ENCODE data around the gene C17orf75. TPM values are rescaled to one million over a fixed set of nuclear protein-coding genes. Genes with fewer than 3 reads are reported as not detected.
A peak's percentile ranks its signal among the peaks of the same experiment; 100 is the strongest.

C17orf75 gene
- total and polyA plus RNA-seq, 2 of the 8 experiments (the other 6 are each of a cell fraction or from before 2014, with no cell fraction given): 15.8 to 42.6 TPM

DNA sequence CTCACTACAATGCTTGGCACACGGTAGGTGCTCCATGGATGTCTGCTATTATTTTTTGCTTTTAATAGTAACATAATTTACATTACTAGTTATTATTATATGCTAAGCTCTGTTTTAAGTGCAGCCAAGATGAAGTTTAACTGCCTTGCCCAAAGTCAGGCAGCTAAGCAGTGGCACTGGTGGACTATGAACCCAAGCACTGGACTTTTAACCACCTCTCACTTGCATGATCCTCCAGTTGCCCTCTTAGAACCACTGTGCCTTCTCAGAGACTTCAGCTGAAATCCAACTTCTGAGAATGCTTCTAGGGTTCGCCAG lies 6.5 kb upstream of the C17orf75 start:
- Histone ChIP-seq H3K4me3 (ENCODE audit: extremely low read depth in 1 of 4, insufficient read depth in 2 of 4, low read depth in 3 of 4, low read length in 4 of 4) (0 out of 8 replicates have a peak overlapping the region, but pooled peaks of 1 of the 4 experiments have one; percentile 85), H3K23me2 (ENCODE audit: low read depth, low read length) (no peaks in the 10 kb centered on the region; the same call in 1 of the 2 replicates), H3K36me3 (ENCODE audit: control insufficient read depth in 2 of 4, insufficient read depth in 4 of 4, low read length in 3 of 4) (peaks cover 0 to 13% (median 0%) of the 10 kb centered on the region in 4 experiments; a peak in 3 of 8 replicates), H2BK5ac (ENCODE audit: low read depth, low read length) (no peak overlapping the region), H4K91ac (replicated peaks; ENCODE audit: insufficient read length, low read length) (no peak overlapping the region), H4K5ac (ENCODE audit: insufficient read length, low read depth, low read length) (no peak overlapping the region), H3K4ac (replicated peaks; ENCODE audit: insufficient read length, low read depth, low read length) (no peak overlapping the region), H3K9me3 (ENCODE audit: insufficient read depth in 2 of 2, low read depth in 1 of 2, low read length in 1 of 2) (no peaks in the 10 kb centered on the region), H2BK120ac (replicated peaks; ENCODE audit: low read depth, low read length) (no peak overlapping the region), H3K27ac (ENCODE audit: low read depth, low read length) (no peak overlapping the region), H2AFZ (ENCODE audit: low read length) (no peak overlapping the region), H4K8ac (ENCODE audit: extremely low read depth, insufficient read depth, low read length) (no peak overlapping the region), H3K14ac (ENCODE audit: insufficient read length) (no peak overlapping the region), H2BK15ac (ENCODE audit: low read length) (no peak overlapping the region), H3K79me2 (ENCODE audit: control insufficient read depth in 1 of 2, insufficient read depth in 2 of 2, low read length in 2 of 2) (peaks cover 29 to 41% of the 10 kb centered on the region in 2 experiments), H3K27me3 (replicated peaks in 1 of 4; ENCODE audit: control insufficient read depth in 3 of 4, extremely low read depth in 1 of 4, insufficient read depth in 3 of 4, low read length in 3 of 4) (no peaks in the 10 kb centered on the region), H3K18ac (ENCODE audit: extremely low read depth, low read length) (no peak overlapping the region), H3K4me1 (replicated peaks in 1 of 4; ENCODE audit: control insufficient read depth in 3 of 4, insufficient read depth in 4 of 4, low read length in 3 of 4) (no peaks in the 10 kb centered on the region; a peak in 1 of 7 replicates), H3K56ac (replicated peaks; ENCODE audit: insufficient read length, low read depth, low read length) (no peak overlapping the region), H2BK12ac (ENCODE audit: low read depth, low read length) (no peak overlapping the region), H4K20me1 (replicated peaks in 1 of 2; ENCODE audit: control insufficient read depth in 1 of 2, insufficient read depth in 2 of 2, low read length in 2 of 2) (peaks cover 2 to 14% of the 10 kb centered on the region in 2 experiments), H2AK5ac (ENCODE audit: low read depth, low read length) (no peak overlapping the region), H3K23ac (ENCODE audit: insufficient read length) (no peak overlapping the region), H3K79me1 (ENCODE audit: low read depth, low read length) (no peaks in the 10 kb centered on the region), H2BK20ac (ENCODE audit: low read length) (no peak overlapping the region), H3K4me2 (ENCODE audit: insufficient read depth in 1 of 2, low read depth in 2 of 2, low read length in 2 of 2) (peak overlapping the region in 1 of 2 experiments; percentile 88; a peak in 1 of 4 replicates), H3K9ac (replicated peaks in 1 of 4; ENCODE audit: extremely low read depth in 1 of 4, low read depth in 3 of 4, low read length in 3 of 4) (no peak overlapping the region)
- FAIRE-seq (no peak), DNase-seq (ENCODE audit: low read depth in 1 of 2, low spot score in 2 of 2) (no peak)
- CTCF ChIA-PET (ENCODE audit: partially characterized antibody): no interaction called here
- WGBS, 2 experiments (ENCODE audit: extremely low coverage in 1 of 2, insufficient coverage in 1 of 2, insufficient read length in 1 of 2, insufficient replicate concordance in 2 of 2, low coverage in 1 of 2, low lambda C conversion rate in 2 of 2, missing lambda C conversion rate in 1 of 2): 98% methylated on average over 2 of the region's 2 CpGs; no CpG with 5 or more reads in 1 of the 2 experiments
- POLR2A ChIA-PET (ENCODE audit: partially characterized antibody): interaction anchor here (0.6 to 1.7 kb wide), 6 partner anchors 8 to 918 kb away, joined by 3 to 5 read pairs (median 3); no protein-coding TSS in a partner anchor
- TF ChIP-seq CBX5 (IDR thresholded peaks at IDR 0.05; ENCODE audit: low read depth, low read length): no peak
- no peak for TF ChIP-seq GABPA (IDR thresholded peaks at IDR 0.05; ENCODE audit: borderline replicate concordance, insufficient read depth, low read length)
- no peak for TF ChIP-seq SUZ12 (IDR thresholded peaks at IDR 0.05; ENCODE audit: low read length)
- TF ChIP-seq CREB1 (IDR thresholded peaks at IDR 0.05): no peak
- no peak for TF ChIP-seq NANOG (IDR thresholded peaks at IDR 0.05; ENCODE audit: insufficient read depth, low read depth, low read length, poor library complexity, severe bottlenecking)
